Hindlimb muscle (tissue), 1 donor: Measurements from ENCODE around the gene CHIC2. TPM values are rescaled to one million over a fixed set of nuclear protein-coding genes. Genes with fewer than 3 reads are reported as not detected.

Experiments used
- DNase-seq: peaks from one replicate; pipeline ENCODE4 v3.0.0-alpha.2; 2013
- polyA plus RNA-seq: library from polyadenylated mRNA; unstranded; fragments of 120-200 nt; gene quantifications from one replicate; pipeline ENCODE4 v1.2.1, GENCODE V29; 2013; ENCODE audit not compliant: insufficient read length

The CHIC2 gene
- polyA plus RNA-seq, 1 donor, result 16.6 TPM

- no peak for DNase-seq
Measured at GRCh38 chr4:54093324-54094240, 29.2 kb upstream of the CHIC2 start.

GRCh38 chr4:54092405-54093323 lies 28.3 kb upstream of the CHIC2 start:
- DNase-seq, result no peak

GRCh38 chr4:54091637-54092404 lies 27.4 kb upstream of the CHIC2 start:
- DNase-seq, result peak; percentile 76

- no peak for DNase-seq
Measured at GRCh38 chr4:54090804-54091623, 26.6 kb upstream of the CHIC2 start.

- no peak for DNase-seq
Measured at GRCh38 chr4:54090404-54090803, 26.0 kb upstream of the CHIC2 start.

- DNase-seq, result no peak
Measured at GRCh38 chr4:54089875-54090274, 25.5 kb upstream of the CHIC2 start.

- DNase-seq, result no peak
Measured at GRCh38 chr4:54085284-54085683, 20.9 kb upstream of the CHIC2 start.

- no peak for DNase-seq
Measured at GRCh38 chr4:54082168-54082567, 17.8 kb upstream of the CHIC2 start.

GRCh38 chr4:54077812-54078211 lies 13.4 kb upstream of the CHIC2 start:
- DNase-seq, result no peak

- DNase-seq, result no peak
Measured at GRCh38 chr4:54076673-54077072, 12.3 kb upstream of the CHIC2 start.

- DNase-seq, result no peak
Measured at GRCh38 chr4:54074381-54074780, 10.0 kb upstream of the CHIC2 start.

GRCh38 chr4:54073271-54073880 lies 9.0 kb upstream of the CHIC2 start:
- DNase-seq, result no peak

- DNase-seq, result no peak
Measured at GRCh38 chr4:54067166-54067565, 2.8 kb upstream of the CHIC2 start.

GRCh38 chr4:54066718-54067129 lies 2.3 kb upstream of the CHIC2 start:
- DNase-seq, result no peak

GRCh38 chr4:54066088-54066415 lies 1.6 kb upstream of the CHIC2 start:
- DNase-seq, result no peak

- DNase-seq, result no peak
Measured at GRCh38 chr4:54065282-54066087, 1.1 kb upstream of the CHIC2 start.

- DNase-seq, result peak; percentile 47
Measured at GRCh38 chr4:54063737-54064316, 578 bp downstream of the CHIC2 start.

- no peak for DNase-seq
Measured at GRCh38 chr4:54063229-54063628, 1.2 kb downstream of the CHIC2 start.

- DNase-seq, result no peak
Measured at GRCh38 chr4:54062392-54062791, 2.0 kb downstream of the CHIC2 start.

- DNase-seq, result no peak
Measured at GRCh38 chr4:54061873-54062272, 2.5 kb downstream of the CHIC2 start.
